DMS79 (cell line): ENCODE results near the gene SMIM8.
A peak's percentile ranks its signal among the peaks of the same experiment; 100 is the strongest.
"Not testable (repeated sequence)": the region's sequence is repeated elsewhere in the genome, so short reads cannot be mapped to it uniquely, and the experiment has no call there.

Experiments
- DNase-seq: peaks from one replicate; lab custom pipeline; 2025; lab: John Stamatoyannopoulos, UW

The SMIM8 gene, protein sequence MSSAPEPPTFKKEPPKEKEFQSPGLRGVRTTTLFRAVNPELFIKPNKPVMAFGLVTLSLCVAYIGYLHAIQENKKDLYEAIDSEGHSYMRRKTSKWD

DNA sequence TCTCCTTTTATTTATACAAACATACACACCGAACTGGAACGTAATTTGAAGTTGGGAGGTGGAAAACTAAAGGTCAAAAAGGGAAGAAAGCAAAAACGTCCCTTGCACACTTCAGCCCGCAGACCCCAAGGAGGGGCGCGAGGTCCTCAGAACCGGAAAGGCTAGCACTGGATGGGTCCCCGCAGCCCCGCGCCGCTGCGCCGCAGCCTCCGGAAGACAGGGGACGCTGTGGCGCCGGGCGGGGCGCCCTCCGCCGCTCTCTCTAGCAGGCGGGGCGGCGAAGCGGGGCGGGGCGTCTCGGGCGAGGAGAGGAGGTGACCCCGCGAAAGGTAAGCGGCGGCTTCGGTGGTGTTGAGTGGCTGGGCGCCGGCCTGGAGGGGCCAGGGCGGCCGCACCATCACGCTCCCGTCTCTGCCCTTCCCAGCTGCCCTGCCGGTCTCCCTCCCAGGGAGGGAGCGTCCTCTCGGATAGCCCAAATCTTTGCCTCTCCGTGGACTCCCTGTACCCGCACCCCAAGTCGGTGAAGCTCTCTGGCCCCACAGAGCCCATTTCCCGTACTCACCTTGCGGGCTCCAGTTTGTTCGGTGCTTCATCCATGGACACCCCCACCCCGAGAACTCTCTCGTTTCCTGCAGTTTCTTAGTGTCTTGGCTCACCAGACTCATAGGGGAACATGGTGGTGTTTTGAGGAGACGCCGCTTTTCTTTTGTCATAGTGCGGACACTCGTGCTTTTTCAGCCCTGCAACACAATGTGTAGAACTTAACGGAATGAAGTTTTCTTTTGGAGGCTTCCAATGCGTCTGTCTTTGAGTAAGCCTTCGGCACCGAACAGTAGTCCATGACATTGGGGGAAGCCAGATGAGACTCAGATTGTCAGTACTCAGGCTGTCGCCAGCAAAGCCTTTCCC lies at the start of gene SMIM8:
TSS of gene SMIM8 (plus strand) at position 285 of the 909 bp plus-strand sequence. CDS start 14,444 bp downstream, outside the sequence.
- peak; percentile 58 for DNase-seq

DNA sequence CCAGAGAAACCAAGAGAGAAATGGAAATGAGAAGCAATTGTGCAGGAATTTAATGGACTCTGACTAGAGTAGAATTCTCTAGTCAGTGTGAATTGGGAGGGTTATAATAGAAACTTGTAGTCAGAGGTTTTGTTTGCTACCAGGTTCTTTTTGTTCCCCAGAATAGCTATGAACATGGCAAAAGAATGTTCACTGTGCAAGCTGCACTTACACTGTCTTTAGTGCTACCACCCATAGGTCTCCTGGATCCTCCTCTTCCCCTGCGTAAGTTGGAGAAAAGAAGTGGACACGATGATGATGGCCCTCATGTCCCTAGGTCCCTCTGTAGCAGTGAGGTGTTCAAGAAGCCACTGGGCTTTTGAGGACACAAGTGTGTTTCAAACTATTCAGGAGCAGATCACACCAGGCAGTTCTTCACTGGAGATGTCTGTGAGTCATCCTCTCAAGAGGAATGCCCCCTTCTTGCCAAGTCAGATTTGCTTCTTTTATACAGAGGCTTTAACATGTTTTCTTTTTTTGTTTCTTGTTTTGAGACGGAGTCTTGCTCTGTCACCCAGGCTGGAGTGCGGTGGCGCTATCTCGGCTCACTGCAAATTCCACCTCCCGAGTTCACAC lies 47.6 kb upstream of the SMIM8 start:
- no peak for DNase-seq

GRCh38 chr6:87276624-87277023 lies 45.8 kb upstream of the SMIM8 start:
- DNase-seq = no peak

- no peak for DNase-seq
Observed at GRCh38 chr6:87277123-87277522, 45.3 kb upstream of the SMIM8 start.

DNA sequence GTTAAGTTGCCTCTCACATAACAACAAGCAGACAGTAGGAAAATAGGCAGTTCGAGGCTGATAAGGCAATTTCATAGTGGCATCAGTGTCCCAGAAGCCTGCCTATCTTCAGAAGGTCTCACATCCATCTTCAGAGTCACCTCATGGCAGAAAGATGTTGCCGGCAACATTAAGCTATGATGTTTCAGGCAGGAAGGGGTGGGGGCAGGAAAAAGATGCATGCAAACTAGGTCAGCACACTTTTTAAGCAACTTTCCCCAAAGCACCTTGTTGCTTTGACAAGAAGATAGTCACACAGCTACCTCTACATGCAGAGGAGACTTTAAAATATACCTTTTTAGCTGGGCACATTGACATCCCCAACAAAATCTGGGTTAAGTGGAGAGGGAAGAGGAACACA lies 43.2 kb upstream of the SMIM8 start:
- no peak for DNase-seq

DNA sequence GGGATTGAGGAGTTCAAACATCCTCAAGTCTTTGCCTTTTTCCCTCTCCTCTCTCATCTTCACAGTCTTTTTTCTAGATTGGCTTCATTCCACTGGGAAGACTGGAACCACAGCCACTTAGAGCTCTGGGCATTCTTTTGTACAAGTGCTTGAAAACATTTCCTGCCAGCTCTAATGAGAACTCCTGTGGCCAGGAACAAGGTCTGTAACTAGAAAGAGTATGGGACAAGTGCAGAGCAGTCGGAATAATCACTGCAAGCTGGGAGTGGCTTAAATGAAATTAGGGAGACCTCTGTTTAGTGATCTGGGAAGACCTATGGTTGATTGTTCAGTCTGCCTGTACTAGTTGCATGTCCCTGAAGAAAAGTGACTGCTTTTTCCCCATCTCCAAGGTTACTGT lies 41.0 kb upstream of the SMIM8 start:
- DNase-seq = no peak

DNA sequence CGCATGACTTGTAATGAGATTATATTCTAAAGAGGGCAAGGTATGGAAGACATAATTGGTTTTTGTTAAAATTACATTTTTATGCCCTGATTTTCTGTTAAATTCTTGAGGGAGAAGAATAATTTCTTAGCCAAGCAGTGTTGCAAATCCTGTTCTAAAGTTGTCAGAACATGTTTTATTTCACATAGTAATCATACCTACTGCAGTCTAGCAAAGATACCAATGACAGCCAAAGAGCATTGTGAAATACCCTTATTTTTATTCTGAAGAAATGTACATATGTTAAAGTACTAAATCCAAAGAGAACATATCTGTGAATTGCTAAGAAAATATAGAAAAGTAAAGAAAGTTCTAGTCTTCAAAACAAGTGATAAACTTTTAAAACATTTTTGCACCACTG lies 39.6 kb upstream of the SMIM8 start:
- DNase-seq = no peak

GRCh38 chr6:87283461-87283860 lies 38.9 kb upstream of the SMIM8 start:
- no peak for DNase-seq

GRCh38 chr6:87287251-87287650 lies 35.1 kb upstream of the SMIM8 start:
- no peak for DNase-seq

GRCh38 chr6:87289571-87289970 lies 32.8 kb upstream of the SMIM8 start:
- DNase-seq = no peak

DNA sequence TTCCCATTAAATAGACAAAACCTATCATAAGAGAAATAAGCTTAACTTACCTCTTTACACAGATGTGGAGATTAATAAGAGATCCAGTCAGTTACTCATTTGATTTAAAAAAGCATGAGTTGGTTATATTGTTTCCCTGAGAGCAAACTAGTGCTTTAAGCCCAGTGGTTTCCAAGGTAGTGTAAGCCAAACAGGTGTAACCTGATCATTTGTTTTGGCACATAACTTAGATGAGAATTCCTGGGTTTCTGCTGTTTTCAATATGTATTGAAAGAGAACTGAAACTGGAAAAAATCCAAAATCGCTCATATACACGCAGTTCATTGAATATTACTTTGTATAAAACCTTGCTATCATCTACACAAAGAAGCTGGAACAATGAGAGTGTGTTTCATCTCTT lies 30.5 kb upstream of the SMIM8 start:
- no peak for DNase-seq

GRCh38 chr6:87293526-87293925 lies 28.9 kb upstream of the SMIM8 start:
- DNase-seq = no peak

DNA sequence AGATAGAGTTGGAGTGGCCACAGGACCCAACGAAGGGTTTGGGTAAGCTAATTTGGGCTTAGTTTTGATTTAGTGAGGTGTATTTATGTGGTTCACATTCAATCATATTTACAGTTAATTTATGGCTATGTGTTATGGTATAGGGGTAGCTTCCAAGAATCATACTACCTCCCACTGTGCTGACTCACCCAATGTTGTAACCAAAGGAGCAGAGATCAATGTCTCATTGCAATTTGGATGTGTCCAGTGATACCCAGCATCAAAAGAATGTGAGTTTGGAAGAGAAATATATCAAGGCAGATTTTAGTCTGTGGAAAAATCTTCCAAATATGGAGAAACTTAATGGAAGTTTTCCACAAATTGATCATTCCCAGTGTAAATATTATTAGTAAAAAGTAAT lies 25.3 kb upstream of the SMIM8 start:
- DNase-seq = no peak

GRCh38 chr6:87301277-87301676 lies 21.1 kb upstream of the SMIM8 start:
- not testable (repeated sequence) for DNase-seq

DNA sequence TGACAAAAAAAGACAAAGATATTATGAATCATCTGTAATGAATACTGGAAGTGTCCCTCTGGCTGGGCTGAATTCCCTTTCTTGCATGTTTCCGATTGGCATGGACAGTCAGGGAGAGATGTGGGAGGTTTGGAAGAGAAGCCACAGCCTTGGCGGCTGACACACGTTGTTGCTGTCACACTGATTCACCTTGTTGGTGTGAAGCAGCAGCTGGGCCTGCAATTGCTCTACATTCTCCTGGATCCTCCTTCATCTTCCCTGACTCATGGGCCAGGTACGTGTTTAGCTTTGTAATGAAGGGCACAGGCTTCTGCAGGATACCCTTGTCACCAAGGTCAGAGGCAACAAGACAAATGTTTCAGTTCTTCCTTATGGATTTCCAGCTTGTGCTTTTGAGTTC lies 13.4 kb upstream of the SMIM8 start:
- DNase-seq = no peak

DNA sequence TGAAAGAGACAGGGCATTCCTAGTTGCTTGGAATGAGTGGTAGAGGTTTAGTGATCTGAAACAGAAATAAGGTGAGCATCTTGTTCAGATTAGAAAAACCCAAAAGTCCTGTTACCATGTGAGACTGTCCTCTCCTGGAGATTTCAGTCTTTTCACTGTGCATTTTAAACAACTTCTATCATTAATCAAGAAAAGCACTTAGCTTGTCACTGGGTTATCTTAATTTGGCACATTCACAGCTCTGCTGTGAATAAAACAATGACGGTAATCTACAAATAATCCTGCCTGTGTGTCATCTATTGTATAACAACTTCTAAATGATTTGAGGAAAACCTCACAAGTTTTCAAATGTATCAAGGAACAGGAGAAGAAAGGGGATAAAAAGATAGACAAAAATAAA lies 9.5 kb upstream of the SMIM8 start:
- DNase-seq = no peak

DNA sequence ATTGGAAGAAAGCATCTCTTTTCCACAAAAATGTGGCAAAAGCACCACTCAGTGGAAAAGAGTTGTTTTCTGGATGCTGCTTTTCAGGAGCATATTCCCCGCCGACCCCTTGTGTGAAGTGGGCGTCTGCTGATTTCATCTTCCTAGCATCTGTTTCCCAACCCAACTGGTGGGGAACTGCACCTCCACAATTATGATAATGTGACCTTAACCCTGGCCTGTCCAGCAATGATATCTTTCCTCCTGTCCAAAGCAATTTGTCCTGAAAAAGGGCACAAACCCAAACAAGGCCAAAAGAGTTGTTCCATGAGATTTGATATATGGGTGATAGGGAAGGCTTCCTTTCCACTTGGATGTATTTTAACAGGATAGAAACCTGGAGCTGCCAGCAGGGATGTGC lies 7.3 kb upstream of the SMIM8 start:
- DNase-seq = no peak

GRCh38 chr6:87319271-87319987 lies 3.0 kb upstream of the SMIM8 start:
- DNase-seq = no peak

- DNase-seq = not testable (repeated sequence)
Observed at GRCh38 chr6:87323880-87324279, 1.5 kb downstream of the SMIM8 start.

- no peak for DNase-seq
Observed at GRCh38 chr6:87330961-87331360, 8.6 kb downstream of the SMIM8 start.

- no peak for DNase-seq
Observed at GRCh38 chr6:87333033-87333432, 10.6 kb downstream of the SMIM8 start.

DNA sequence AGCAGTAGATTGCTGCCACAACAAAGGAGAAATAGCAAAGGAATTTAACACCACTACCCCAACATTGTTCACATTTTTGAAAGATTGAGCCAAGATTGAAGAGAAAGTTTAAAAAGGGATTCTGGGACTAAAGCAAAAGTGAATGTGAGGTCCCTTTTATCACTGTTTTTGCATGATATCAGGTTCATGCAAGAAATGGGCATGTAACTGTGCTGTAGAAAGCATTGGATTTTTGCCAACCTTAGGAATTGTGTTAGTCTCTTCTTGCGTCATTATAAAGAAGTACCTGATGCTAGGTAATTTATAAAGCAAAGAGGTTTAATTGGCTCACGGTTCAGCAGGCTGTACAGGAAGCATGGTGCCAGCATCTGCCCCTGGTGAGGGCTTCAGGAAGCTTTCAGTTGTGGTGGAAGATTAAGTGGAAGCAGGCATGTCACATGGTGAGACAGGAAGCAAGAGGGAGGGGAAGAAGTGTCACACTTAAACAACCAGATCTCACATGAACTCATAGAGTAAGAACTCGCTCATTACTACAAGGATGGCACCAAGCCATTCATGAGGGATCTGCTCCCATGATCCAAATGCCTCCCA lies 11.3 kb downstream of the SMIM8 start:
- DNase-seq = no peak
